Skin of body (tissue), 2 donors: ENCODE data around the gene LIMK2. TPM values are rescaled to one million over a fixed set of nuclear protein-coding genes. Genes with fewer than 3 reads are reported as not detected.
"Not testable (repeated sequence)": the region's sequence is repeated elsewhere in the genome, so short reads cannot be mapped to it uniquely, and the experiment has no call there.

Experiments
- DNase-seq: peaks from one replicate; lab custom pipeline; 2025; lab: John Stamatoyannopoulos, UW
- total RNA-seq: library from RNA; depleted of rRNA; stranded (reverse); fragments of >200 nt; gene quantifications from one replicate; pipeline ENCODE4 v1.2.3, GENCODE V29; 2014

Gene LIMK2
- total RNA-seq, 1 donor from 2014 or later: 72.7 TPM

DNA sequence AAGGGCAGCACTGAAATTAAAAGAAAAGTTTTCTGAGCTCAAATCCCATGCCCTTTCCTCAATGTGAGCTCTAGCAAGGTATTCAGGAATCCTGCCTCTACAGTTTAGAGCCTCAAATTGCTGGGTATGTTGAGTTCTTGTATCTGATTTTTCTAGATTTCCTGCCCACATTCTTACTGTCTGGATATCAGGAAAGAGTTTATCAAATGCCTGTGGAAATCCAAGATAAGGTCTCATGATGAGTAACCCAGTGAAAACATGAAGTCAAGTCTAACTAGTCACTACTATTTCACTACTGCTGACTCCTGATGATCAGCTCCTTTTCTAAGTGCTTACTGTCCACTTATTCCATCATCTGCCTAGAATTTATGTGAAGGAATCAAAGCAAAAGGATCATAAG, 29.8 kb downstream of the LIMK2 start:
- DNase-seq: no peak

DNA sequence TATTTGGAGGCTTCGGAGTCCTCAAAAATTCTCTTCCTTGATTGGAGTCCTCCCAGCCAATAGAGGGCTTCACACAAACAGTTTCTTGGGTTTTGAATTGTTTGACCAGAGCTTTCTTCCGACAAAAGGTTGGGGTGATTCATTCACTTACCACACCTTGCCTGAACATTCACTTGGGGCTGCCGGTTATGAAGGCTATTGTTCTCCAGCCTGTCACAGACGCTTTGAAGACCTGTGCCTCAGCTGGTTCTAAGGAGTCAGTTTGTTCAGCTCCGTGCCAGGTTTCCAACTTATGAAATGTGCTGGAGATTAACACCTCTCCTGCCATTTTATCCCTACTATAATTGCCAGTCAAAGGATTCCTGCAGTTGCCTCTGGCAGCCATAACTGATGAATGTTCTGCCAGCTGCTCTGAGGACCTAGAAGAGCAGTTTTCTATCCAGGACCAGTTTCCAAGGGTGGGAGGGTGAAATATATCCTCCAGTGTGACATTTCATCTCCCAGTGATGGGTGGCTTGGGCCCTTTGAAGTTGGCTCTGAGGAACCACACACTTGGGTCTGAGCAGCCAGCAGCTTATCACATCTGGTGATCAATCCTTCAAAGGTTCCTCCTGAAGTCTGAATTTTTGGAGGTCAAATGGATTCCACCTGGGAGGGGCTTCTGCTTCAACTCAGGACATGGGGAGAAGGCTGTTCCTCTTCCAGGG, 31.4 kb downstream of the LIMK2 start:
- no peak for DNase-seq

DNA sequence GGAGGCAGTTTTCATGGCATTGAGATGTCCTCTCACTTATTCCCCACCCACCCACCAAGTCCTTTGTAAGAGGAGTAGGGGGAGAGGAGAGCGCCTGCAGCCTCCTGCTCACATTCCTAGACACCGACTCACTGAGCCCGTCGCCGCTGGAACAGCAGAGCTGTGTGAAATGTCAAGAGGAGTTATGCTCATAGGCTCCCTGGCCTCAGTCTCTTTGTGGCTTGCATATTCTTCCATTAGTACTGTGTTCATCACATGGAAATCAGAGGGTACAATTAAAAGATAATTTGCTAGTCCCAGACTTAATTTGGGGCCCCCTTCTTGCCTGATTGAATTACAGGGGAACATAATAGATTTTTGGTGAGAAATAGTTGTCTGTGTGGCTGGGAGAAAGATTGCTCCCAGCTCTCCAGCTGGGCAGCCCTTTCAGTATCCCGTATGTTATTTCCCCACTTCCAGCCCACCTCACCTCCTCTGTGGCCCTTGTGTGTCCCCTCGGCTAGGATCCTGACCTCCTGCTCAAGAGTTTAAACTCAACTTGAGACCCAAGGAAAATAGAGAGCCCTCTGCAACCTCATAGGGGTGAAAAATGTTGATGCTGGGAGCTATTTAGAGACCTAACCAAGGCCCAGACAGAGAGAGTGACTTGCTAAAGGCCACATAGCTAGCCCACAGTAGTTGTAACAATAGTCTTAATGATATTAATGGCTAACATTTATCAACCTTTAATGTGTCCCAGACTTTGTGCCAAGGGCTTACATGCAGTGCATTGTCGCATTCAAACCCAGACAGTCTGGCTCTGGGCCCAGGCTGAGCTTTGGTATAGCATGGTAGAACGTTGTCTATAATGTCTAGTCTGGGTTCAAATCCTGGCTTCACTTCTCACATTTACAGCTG, 32.2 kb downstream of the LIMK2 start:
- no peak for DNase-seq

DNA sequence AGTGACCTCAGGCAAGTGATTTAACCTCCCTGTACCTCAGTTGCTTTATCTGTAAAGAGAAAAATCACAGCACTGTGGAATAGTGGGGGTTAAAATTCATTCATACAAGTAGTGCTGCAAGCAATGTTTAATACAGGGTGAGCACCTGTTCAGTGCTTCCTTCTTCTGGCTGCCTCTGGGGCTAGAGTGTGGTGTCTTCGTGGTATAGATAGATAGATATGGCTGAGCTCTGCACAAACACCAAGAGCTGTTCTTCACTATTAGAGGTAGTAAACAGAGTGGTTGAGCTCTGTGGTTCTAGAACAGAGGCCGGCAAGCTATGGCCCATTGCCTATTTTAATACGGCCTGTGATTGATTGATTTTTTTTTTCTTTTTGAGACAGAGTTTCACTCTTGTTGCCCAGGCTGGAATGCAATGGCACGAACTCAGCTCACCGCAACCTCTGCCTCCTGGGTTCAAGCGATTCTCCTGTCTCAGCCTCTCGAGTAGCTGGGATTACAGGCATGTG, 32.9 kb downstream of the LIMK2 start:
- DNase-seq: no peak

DNA sequence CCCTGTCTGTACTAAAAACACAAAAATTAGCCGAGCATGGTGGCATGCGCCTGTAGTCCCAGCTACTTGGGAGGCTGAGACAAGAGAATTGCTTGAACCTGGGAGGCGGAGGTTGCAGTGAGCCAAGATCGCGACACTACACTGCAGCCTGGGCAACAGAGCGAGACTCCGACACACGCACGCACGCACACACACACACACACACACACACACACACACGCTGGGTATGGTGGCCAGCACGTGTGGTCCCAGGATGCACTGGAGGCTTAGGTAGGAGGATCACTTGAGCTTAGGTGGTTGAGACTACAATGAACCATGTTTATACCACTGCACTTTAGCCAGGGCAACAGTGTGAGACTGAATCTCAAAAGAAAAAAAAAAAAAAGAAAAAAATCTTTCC, 33.9 kb downstream of the LIMK2 start:
- not testable (repeated sequence) for DNase-seq

DNA sequence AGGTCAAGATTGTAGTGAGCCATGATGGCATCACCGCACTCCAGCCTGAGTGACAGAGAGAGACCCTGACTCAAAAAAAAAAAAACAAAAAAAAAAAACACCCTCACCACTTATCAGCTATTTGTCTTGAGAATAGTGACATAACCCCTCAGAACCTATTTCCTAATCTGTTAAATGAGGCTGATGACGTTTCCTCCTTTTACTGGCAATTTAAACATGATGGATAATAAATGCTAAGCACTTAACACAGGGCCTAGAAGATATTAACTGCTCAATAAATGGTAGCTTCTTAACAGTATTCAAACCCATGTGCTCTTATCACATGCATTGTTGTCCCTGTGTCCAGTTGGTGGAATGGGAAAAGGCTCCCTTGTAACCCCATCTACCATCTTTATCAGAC, 34.6 kb downstream of the LIMK2 start:
- DNase-seq: no peak

DNA sequence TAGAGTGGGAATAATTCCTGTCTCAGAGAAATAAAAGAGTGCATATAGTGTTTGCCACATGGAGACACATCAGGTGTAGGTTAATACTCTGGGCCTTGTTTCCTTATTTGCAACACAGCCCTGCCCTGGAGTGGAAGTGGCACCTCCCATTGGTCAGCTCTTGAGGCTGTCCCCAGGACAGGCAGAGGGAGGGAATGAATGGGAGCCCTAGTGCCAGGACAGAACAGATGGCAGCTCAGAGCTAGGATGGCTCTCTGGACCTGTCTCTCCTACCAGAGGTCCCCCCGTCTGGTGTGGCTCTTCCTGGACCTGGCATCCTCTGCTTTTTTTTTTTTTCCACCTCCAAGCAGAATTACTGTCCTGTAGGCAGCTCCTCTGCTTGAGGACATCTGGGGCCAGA, 35.6 kb downstream of the LIMK2 start:
- DNase-seq: no peak

DNA sequence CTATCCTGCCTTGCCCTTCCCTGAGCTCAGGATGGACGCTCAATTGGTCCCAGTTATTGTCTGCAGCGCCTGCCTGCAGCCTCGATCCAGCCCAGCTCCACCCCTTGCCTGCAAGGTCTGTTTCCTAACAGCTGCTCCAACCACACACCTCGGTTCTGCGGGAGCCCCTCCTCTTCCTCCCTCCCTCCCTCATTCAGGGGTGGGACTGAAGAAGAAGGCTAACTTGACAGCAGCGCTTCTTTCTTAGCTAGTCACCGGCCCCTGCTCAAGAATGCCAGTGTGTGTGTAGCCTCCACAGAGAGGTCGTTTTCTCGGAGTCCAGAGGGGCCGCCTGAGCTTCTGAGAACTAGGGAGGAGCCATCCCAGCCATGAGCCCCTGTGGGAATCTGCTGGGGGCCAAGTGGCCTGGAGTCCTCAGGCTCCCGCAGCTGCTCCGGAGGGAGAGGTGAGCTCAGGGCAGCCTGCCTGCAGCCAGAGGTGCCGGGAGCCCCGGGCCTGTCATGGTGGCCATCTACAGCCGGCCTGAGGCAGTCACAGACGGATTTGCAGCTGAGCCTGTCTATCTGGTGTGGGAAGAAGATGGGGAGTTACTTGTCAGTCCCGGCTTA, 36.1 kb downstream of the LIMK2 start:
- peak; percentile 66 for DNase-seq

DNA sequence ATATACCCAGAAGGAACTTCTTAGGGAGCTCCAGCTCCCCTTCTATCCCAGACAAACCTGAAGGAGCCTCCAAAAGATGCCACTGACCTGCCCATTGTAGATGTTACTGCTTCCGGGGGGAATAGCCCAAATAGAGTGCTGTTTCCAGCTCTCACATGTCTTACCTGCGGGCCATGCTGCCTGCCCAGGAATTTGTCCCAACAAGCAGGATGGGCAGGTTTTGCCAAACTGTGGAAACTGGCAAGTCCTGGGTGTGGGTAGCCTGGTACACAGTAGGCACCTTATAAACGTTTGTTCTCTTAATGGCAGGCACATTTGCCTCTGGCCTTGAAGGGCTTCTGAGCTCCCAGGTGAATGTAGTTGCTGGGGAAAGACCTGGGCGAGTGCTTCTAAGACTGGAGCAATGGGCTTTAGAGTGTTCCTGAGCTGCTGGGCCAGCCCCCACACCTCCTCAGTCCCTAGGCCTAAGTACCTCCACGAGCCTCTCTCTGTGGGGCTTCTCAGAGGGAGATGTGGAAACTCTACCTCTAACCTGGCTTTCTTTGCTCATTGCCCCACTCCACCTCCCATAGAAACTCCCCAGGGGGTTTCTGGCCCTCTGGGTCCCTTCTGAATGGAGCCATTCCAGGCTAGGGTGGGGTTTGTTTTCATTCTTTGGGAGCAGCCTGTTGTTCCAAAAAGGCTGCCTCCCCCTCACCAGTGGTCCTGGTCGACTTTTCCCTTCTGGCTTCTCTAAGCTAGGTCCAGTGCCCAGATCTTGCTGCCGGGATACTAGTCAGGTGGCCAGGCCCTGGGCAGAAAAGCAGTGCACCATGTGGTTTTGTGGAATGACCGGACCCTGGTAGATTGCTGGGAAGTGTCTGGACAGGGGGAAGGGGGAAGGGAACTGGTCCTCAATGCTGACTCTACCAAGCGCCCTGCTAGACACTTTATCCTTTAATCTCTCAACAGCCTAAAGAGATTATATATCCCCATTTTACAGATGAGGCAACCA, 37.2 kb downstream of the LIMK2 start:
- no peak for DNase-seq

DNA sequence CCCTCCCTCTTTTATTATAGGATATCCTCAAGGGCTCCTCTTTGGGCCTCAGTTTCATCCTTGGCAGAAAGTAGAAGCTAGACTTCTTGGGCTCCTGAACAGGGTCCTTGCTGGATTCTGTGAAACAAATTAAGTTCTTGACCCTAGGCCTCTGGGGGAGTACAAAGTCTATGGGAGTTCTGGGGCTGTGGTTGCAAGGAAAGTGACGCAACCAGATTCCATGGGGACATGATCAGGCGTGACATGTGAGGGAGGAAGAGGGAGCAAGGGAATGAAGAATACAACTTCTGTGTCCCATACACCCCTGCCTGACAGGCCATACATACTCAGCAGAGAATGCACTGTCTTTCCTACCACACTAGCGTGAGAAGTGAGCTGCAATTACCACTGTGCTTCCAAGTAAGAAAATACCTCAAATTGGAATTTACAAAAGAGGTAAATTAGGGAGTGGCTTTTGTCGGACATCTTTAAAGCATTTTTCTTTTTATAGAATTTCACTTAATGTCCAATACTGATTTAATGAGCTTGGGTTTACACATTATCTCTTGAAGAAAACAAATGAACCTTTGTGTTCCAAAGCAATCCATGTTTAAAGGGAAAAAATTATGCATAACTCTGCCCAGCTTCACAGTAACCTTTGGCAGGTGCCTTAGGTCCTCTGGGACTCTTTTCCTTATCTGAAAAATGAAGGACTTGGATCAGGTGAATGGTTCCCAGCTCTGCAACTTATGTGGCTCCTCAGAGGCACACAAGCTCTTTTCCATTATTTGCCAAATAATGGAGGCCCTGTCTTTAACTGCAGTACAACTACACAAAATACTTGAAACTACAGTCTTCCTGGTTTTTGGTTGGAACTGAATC, 38.9 kb downstream of the LIMK2 start:
- DNase-seq: no peak

DNA sequence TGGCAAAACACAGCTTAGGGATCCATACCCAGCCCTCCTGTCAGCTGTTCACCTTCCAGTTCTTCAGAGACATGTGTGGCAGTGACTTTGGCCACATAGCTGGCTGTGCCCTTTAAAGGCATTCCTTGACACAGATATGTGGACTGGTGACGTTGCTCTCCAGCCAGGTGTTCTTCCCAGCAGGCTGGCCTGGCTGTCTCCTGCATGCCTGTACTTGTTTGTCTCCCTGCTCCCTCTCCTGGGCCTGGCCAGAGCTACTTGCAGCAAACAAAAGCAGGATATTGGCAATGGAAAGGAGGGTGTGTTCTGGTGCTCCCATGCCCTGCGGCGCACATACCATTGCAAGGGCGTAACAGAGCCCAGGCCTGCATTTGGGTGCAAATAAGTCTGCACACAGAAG, 41.9 kb downstream of the LIMK2 start:
- DNase-seq: peak; percentile 10

DNA sequence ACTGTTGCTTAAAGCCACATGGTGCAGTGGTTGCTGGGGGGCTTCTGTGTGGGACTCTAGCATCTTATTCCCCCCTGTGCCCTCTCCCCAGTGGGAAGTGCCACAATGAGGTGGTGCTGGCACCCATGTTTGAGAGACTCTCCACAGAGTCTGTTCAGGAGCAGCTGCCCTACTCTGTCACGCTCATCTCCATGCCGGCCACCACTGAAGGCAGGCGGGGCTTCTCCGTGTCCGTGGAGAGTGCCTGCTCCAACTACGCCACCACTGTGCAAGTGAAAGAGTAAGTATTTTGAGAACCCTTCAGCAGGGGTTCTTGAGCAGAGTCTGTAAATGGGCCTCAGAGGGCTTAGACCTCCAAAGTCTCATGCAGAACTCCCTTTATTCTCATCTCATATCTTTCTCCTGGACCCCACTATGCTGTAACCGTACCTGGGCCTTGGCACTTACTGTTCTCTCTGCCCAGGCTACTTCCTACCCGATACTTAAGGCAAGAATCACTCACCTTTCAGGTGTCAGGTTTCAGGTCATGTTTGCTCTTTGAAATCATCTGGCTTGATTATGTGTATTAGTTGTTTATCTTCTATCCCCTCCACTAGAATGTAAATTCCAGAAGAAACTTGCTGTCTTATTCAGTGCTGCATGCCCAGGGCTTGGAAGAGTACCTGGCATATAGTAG, 47.8 kb downstream of the LIMK2 start:
- no peak for DNase-seq

DNA sequence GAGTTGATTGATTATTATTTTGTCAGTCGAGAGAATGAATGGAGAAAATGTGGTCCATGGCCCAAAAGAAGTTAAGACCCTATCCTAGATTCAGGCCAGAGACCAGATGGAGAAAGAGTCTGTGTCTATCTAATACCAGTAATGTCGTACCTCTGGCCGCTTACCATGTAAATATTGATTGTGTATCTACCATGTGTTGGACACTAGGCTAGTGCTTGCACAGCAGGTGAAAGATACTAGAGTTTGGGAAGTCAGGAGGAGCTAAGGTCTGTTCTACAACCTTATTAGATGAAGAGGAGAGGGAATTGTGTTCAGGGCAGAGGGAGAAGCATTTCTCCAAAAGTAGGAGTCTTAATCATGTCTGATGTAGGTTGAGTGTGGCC, 48.4 kb downstream of the LIMK2 start:
- DNase-seq: no peak

DNA sequence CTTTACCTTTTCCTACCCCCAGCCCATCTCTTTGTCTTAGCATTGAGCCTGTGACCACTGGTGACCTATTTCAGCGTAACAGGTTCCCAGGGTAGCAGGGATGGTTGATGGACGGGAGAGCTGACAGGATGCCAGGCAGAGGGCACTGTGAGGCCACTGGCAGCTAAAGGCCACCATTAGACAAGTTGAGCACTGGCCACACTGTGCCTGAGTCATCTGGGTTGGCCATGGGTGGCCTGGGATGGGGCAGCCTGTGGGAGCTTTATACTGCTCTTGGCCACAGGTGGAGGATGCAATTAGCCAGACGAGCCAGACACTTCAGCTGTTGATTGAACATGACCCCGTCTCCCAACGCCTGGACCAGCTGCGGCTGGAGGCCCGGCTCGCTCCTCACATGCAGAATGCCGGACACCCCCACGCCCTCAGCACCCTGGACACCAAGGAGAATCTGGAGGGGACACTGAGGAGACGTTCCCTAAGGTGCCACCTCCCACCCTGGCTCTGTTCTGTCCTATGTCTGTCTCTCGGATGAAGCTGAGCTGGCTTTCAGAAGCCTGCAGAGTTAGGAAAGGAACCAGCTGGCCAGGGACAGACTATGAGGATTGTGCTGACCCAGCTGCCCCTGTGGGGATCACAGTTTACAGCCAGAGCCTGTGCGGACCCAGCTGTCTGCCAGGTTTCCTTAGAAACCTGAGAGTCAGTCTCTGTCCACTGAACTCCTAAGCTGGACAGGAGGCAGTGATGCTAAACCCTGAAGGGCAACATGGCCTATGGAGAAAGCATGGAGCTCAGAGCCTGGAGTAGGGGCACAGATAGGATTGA, 50.4 kb downstream of the LIMK2 start:
- DNase-seq: no peak

DNA sequence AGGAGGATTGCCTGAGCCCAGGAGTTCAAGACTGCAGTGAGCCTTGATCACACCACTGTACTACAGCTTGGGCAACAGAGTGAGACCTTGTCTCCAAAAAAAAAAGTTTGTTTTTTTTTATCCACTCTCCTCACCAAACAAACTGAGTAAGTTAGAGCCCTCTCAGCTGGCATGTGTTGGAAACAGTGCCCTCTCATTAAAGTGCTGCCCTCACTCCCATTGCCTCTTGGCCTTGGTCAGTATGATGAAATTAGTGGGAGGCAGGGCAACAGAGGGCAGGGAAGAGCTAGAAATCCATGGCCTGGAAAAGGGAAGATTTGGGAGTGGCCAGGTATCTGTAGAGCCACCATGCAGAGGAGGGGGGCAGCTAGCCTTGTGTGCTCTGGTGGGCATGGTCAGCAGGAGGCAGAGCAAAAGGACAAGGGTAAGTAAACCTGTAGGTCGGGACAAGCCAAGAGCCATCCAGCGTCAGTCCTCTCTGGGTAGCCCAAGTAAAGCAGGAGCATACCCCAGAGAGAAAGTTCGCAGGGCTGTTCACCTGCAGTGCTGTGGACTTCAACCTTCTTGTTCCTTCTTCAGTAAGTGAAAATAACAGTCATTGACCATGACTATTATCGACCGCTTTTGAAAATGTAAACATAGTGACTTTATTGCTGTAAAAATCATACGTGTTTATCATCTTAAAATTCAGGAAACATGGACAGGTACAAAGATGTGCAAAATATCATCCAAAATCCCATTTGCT, 52.0 kb downstream of the LIMK2 start:
- no peak for DNase-seq

DNA sequence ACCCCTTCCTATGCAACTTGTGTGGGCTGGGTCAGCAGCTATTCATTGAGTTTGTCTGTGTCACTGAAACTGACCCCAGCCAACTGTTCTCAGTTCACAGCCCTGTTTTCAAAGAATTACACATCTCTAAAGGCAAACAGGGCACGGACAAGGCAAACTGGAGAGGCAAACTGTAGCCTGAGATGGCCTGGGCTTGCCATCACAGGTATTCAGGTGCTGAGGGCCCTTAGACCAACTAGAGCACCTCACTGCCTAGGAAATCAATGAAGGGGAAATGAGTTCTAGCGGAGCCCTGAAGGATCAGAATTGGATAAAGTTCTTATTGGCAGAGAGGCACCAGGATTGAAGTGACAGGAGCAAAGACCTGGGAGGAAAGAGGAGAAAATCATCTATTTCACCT, 56.2 kb downstream of the LIMK2 start:
- no peak for DNase-seq

DNA sequence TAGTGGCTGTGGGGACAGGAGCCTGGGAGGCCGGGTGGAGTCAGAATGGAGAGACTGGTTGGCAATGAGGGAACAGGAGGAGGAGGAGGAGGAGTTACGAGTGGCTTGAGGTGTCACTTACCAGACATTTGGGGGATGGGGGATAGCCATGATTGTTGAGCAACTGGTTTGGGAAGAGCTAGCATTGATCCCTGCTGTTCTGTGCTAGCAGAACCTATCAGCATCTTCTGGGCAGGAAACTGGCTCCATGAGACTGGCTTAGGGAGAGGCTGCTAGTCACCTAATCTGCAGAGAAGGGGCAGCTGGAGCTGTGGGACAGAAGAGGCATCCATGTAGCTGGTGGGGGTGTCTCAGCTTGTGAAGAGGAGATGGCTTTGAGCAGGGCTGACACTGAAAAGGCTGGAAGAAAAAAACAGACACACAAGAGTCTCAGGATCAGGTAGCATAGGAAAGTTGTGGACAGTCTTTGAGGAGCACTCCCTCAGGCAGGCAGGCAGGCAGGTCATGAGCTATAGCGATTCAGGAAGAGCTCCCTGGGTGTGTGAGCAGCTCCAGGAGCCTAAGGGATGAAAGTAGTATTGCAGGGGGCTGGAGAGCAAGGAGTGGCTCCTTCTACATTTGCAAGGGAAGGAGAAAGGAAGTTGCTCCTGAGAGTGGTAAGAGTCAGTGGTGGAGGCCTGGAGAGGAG, 57.9 kb downstream of the LIMK2 start:
- no peak for DNase-seq
